Measurements from ENCODE around the gene TET2.

Gene TET2

GRCh38 chr4:105140684-105141490, 5.8 kb upstream of the TET2 start:
- DNase-seq (ENCODE audit: low read depth), result no peak

GRCh38 chr4:105145156-105145902, 1.3 kb upstream of the TET2 start:
- DNase-seq (ENCODE audit: low read depth), result no peak

- DNase-seq (ENCODE audit: low read depth), result peak; percentile 34
Observed at GRCh38 chr4:105145903-105146275, 787 bp upstream of the TET2 start.

- no peak for DNase-seq (ENCODE audit: low read depth)
Observed at GRCh38 chr4:105147016-105147552, 408 bp downstream of the TET2 start.

- peak; percentile 6 for DNase-seq (ENCODE audit: low read depth)
Observed at GRCh38 chr4:105147553-105148161, 981 bp downstream of the TET2 start.

- DNase-seq (ENCODE audit: low read depth), result no peak
Observed at GRCh38 chr4:105148356-105148755, 1.7 kb downstream of the TET2 start.

GRCh38 chr4:105148776-105149175, 2.1 kb downstream of the TET2 start:
- no peak for DNase-seq (ENCODE audit: low read depth)

- no peak for DNase-seq (ENCODE audit: low read depth)
Observed at GRCh38 chr4:105149771-105150170, 3.1 kb downstream of the TET2 start.

- no peak for DNase-seq (ENCODE audit: low read depth)
Observed at GRCh38 chr4:105150503-105150902, 3.8 kb downstream of the TET2 start.

- no peak for DNase-seq (ENCODE audit: low read depth)
Observed at GRCh38 chr4:105153749-105154148, 7.1 kb downstream of the TET2 start.

- DNase-seq (ENCODE audit: low read depth), result no peak
Observed at GRCh38 chr4:105154576-105154975, 7.9 kb downstream of the TET2 start.

- no peak for DNase-seq (ENCODE audit: low read depth)
Observed at GRCh38 chr4:105155426-105155825, 8.8 kb downstream of the TET2 start.

GRCh38 chr4:105158837-105159236, 12.2 kb downstream of the TET2 start:
- DNase-seq (ENCODE audit: low read depth), result no peak

- DNase-seq (ENCODE audit: low read depth), result no peak
Observed at GRCh38 chr4:105162123-105162796, 15.6 kb downstream of the TET2 start.

GRCh38 chr4:105164548-105164947, 17.9 kb downstream of the TET2 start:
- no peak for DNase-seq (ENCODE audit: low read depth)

GRCh38 chr4:105166066-105166465, 19.4 kb downstream of the TET2 start:
- no peak for DNase-seq (ENCODE audit: low read depth)

GRCh38 chr4:105170711-105171110, 24.0 kb downstream of the TET2 start:
- DNase-seq (ENCODE audit: low read depth), result no peak

GRCh38 chr4:105171912-105172311, 25.2 kb downstream of the TET2 start:
- DNase-seq (ENCODE audit: low read depth), result no peak

- DNase-seq (ENCODE audit: low read depth), result no peak
Observed at GRCh38 chr4:105174098-105174497, 27.4 kb downstream of the TET2 start.

GRCh38 chr4:105179539-105180401, 33.1 kb downstream of the TET2 start:
- DNase-seq (ENCODE audit: low read depth), result no peak

- no peak for DNase-seq (ENCODE audit: low read depth)
Observed at GRCh38 chr4:105181259-105181658, 34.6 kb downstream of the TET2 start.
